NB4 (cell line): ENCODE results near the gene CHKA.

ENCODE experiments used
- DNase-seq: peaks from one replicate; pipeline ENCODE4 v3.0.0; 2010; ENCODE audit warnings: low read depth
- H3K4me3 ChIP-seq: one replicate; pipeline ENCODE4 v1.5.1; 2011; ENCODE audit warnings: mild to moderate bottlenecking, low read depth, low read length, moderate library complexity
- CTCF ChIP-seq: IDR thresholded peaks from one replicate; pipeline ENCODE4 v1.5.1; 2012; ENCODE audit warnings: low read depth, low read length
- MAX ChIP-seq: IDR thresholded peaks from 2 replicates; pipeline ENCODE4 v1.6.1; 2011; ENCODE audit warnings: low read depth, low read length
- MYC ChIP-seq: IDR thresholded peaks from 2 replicates; pipeline ENCODE4 v1.6.1; 2011; ENCODE audit warnings: low read depth, low read length
- POLR2A ChIP-seq: IDR thresholded peaks from 2 replicates; pipeline ENCODE4 v1.6.1; 2011; ENCODE audit warnings: mild to moderate bottlenecking; ENCODE audit not compliant: insufficient read length; ENCODE audit errors: extremely low read depth

CHKA gene

GRCh38 chr11:68136866-68137265, 15.7 kb upstream of the CHKA start:
- no peak overlapping the region for H3K4me3 ChIP-seq
- no peak for DNase-seq
- TF ChIP-seq POLR2A (no peak), MAX (no peak), MYC (no peak), CTCF (no peak)

GRCh38 chr11:68135161-68135560, 14.0 kb upstream of the CHKA start:
- DNase-seq, result no peak
- no peak for TF ChIP-seq POLR2A
- TF ChIP-seq CTCF, result no peak
- no peak for TF ChIP-seq MYC
- TF ChIP-seq MAX, result no peak

GRCh38 chr11:68133761-68134160, 12.6 kb upstream of the CHKA start:
- no peak for TF ChIP-seq MYC
- no peak for TF ChIP-seq CTCF
- no peak for TF ChIP-seq POLR2A
- TF ChIP-seq MAX, result no peak
- no peak overlapping the region for H3K4me3 ChIP-seq
- DNase-seq, result no peak

More at GRCh38 chr11:68135161-68135560, 14.0 kb upstream of the CHKA start:
- no peak overlapping the region for H3K4me3 ChIP-seq

- TF ChIP-seq CTCF (no peak), POLR2A (no peak), MAX (no peak), MYC (no peak)
- no peak for DNase-seq
Observed at GRCh38 chr11:68130121-68130520, 8.9 kb upstream of the CHKA start.

GRCh38 chr11:68128682-68129327, 7.6 kb upstream of the CHKA start:
- TF ChIP-seq CTCF (no peak), MYC (no peak), MAX (no peak), POLR2A (no peak)
- no peak for DNase-seq
- H3K4me3 ChIP-seq, result no peak overlapping the region

More at GRCh38 chr11:68130121-68130520, 8.9 kb upstream of the CHKA start:
- H3K4me3 ChIP-seq, result no peak overlapping the region
